HG03135 (cell line): ENCODE results near the gene ST3GAL3.

Experiments used
- ATAC-seq: cut with Tn5 transposase; IDR thresholded peaks from one replicate; pipeline ENCODE4 v1.9.1; 2021; ENCODE audit warnings: mild to moderate bottlenecking, moderate library complexity; ENCODE audit not compliant: unreplicated experiment

ST3GAL3 gene

GRCh38 chr1:43707190-43708001, at the start of gene ST3GAL3:
Gene ST3GAL3, plus strand, starts transcription at chr1:43707536. Its CDS starts 28,727 bp downstream, at chr1:43736263.
- ATAC-seq = peak; percentile 92

- no peak for ATAC-seq
Observed at GRCh38 chr1:43659212-43660166, 47.8 kb upstream of the ST3GAL3 start.

- ATAC-seq = no peak
Observed at GRCh38 chr1:43660355-43660754, 47.0 kb upstream of the ST3GAL3 start.

GRCh38 chr1:43664369-43664768, 43.0 kb upstream of the ST3GAL3 start:
- no peak for ATAC-seq

- no peak for ATAC-seq
Observed at GRCh38 chr1:43666608-43667007, 40.7 kb upstream of the ST3GAL3 start.

- ATAC-seq = no peak
Observed at GRCh38 chr1:43668956-43669355, 38.4 kb upstream of the ST3GAL3 start.

- ATAC-seq = no peak
Observed at GRCh38 chr1:43669878-43670277, 37.5 kb upstream of the ST3GAL3 start.

- ATAC-seq = no peak
Observed at GRCh38 chr1:43671193-43671592, 36.1 kb upstream of the ST3GAL3 start.

GRCh38 chr1:43671626-43672330, 35.6 kb upstream of the ST3GAL3 start:
- no peak for ATAC-seq

GRCh38 chr1:43673261-43673660, 34.1 kb upstream of the ST3GAL3 start:
- ATAC-seq = no peak

GRCh38 chr1:43678940-43679339, 28.4 kb upstream of the ST3GAL3 start:
- ATAC-seq = no peak

- ATAC-seq = no peak
Observed at GRCh38 chr1:43683560-43683959, 23.8 kb upstream of the ST3GAL3 start.

- no peak for ATAC-seq
Observed at GRCh38 chr1:43686801-43687200, 20.5 kb upstream of the ST3GAL3 start.

- no peak for ATAC-seq
Observed at GRCh38 chr1:43687301-43688108, 19.8 kb upstream of the ST3GAL3 start.

GRCh38 chr1:43688109-43688387, 19.3 kb upstream of the ST3GAL3 start:
- ATAC-seq = no peak

- no peak for ATAC-seq
Observed at GRCh38 chr1:43688594-43689000, 18.7 kb upstream of the ST3GAL3 start.

GRCh38 chr1:43689289-43689688, 18.0 kb upstream of the ST3GAL3 start:
- ATAC-seq = no peak

- no peak for ATAC-seq
Observed at GRCh38 chr1:43691871-43692815, 15.2 kb upstream of the ST3GAL3 start.

- no peak for ATAC-seq
Observed at GRCh38 chr1:43693371-43693770, 14.0 kb upstream of the ST3GAL3 start.
